ENCODE data around the gene PXMP2. TPM values are rescaled to one million over a fixed set of nuclear protein-coding genes. Genes with fewer than 3 reads are reported as not detected.

The PXMP2 gene
- total RNA-seq, 1 donor from 2014 or later: 31.5 TPM

GRCh38 chr12:132754160-132754932 is 67.0 kb downstream of the PXMP2 start:
- no peak for DNase-seq

Small RNA genes lying within 50 kb of the gene (small RNA-seq; reads per million reads assigned to genes)
- gene RNA5SP379 (ENCODE audit: low replicate concordance): not detected

Other genes with a start within 250 kb of the PXMP2 start
- 10.2 TPM for gene FBRSL1, start 197.4 kb upstream of the PXMP2 start, total RNA-seq
- not detected for gene LRCOL1, start 77.0 kb upstream of the PXMP2 start, total RNA-seq
- gene P2RX2, start 68.8 kb upstream of the PXMP2 start, total RNA-seq: not detected
- 32.1 TPM for gene POLE, start 245 bp upstream of the PXMP2 start, total RNA-seq
- 24.1 TPM for gene PGAM5, start 23.3 kb downstream of the PXMP2 start, total RNA-seq
- gene ANKLE2, start 74.2 kb downstream of the PXMP2 start, total RNA-seq: 61.1 TPM
- 91.2 TPM for gene GOLGA3, start 141.3 kb downstream of the PXMP2 start, total RNA-seq
- 23.2 TPM for gene CHFR, start 200.0 kb downstream of the PXMP2 start, total RNA-seq